HUDEP-2 (cell line): Measurements from ENCODE around the gene NQO2.

ENCODE experiments used
- DNase-seq, 76 experiments: peaks; one replicate each; lab custom pipeline; 2025; ENCODE audit not compliant: unreplicated experiment in 76 of 76; lab: John Stamatoyannopoulos, UW

Gene NQO2, protein sequence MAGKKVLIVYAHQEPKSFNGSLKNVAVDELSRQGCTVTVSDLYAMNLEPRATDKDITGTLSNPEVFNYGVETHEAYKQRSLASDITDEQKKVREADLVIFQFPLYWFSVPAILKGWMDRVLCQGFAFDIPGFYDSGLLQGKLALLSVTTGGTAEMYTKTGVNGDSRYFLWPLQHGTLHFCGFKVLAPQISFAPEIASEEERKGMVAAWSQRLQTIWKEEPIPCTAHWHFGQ

DNA sequence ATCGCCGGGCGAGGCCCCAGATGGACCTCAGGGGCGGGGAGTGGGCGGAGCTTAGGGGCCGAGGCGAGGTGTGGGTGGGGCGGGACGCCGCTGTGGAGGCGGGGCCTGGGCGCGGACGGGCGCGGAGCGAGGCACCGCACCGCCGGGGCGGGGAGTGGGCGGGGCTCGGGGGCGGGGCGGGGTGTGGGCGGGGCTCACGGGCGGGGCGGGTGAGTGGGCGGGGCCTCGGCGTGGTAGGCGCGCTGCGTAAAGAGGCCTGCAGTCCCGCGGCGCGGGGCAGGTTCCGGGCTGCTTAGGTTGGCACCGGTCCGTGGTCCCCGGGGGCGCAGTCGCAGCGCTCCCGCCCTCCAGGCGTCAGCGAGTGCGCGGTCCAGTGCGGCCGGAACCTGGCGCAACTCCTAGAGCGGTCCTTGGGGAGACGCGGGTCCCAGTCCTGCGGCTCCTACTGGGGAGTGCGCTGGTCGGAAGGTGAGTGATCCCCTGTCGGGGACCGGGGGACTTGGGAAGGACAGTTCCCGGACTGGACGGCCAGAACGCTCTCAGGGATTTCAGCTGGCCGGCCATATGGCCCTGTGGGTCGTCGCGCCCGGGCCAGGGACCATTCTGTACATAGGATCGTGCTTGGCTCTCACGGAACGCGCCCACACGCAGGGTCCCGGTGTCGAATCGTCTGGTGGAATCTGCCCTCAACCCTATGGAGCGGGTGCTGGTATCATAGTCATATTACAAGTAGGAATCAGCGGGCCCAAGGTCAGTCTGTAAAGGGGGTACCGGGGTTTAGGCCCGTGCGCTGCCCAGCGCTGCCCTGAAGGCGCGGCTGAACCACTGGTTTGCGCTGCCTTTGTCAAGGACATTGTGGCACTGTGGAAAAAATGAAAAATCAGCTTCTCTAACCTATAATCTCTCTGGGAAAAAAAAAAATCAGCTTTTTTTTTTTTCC is at the start of gene NQO2:
Gene NQO2, plus strand, starts transcription at position 277 of the 940 bp plus-strand sequence. CDS start 6,659 bp downstream, outside the sequence.
- DNase-seq: peak in 73 of 76 experiments; percentile 44 to 98 (median 91)

DNA sequence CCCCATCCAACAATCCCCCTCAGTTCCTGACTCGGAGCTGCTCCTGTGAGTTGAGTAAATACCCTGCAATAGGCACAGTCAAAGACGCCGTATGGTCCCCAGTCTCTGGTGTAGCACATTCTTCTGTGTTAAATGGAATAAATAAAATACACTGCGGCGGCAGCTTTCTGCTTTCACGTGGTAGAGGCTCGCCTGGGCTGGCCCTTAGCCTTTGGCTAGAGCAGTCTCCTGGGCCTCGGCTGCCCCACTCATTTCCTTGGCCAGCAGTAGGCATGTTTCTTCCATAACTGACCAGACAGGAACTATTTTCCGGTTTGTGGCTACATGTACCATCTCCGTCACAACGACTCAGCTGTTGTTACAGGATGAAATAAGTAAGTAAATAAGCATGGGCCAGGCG is 49.0 kb upstream of the NQO2 start:
- DNase-seq: no peak

DNA sequence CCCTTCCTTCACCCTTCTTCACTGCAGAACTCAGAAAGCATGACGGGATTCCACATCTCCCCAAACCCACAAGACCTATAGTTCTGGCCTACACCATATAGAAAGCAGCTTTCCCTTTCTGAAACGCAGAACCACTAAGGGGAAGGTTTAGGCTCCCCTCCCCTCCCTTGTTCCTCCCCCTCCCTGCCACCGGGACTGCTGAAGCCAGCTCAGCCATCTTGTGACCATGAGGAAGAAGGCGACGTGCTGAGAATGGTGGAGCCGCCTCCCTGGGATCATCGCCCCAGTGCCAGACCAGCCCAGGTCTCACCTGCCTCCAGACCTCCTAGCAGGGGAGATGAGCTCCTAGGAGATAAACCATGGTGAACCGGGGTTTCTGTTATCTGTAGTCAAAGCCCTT is 48.0 kb upstream of the NQO2 start:
- no peak for DNase-seq

DNA sequence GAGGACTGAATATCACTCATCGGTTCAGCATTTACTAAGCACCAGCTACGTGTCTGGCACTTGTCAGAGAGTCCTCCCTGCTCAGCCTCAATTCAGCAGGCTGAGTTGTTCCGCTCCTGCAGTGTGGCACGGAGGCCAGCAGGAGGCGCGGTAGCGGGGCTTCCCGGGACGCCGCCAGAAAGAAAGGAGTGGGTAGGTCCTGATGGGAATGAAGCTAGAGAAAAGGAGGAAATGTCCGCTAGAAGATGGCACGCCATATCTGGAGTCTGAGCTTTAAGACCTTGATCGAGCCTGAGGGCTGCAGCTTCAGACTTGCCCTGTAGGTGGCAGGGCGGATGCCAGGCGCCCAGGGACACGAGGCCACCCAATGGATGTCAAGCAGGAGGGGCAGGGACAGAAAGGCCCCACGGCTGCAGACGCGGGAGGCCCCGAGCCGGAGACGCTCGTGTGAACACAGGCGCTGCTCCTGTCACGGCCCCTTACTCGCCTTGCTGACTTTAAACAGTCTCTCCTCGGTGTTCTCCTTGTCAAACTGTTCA is 47.1 kb upstream of the NQO2 start:
- peak in 64 of 76 experiments; percentile 13 to 75 (median 50) for DNase-seq

DNA sequence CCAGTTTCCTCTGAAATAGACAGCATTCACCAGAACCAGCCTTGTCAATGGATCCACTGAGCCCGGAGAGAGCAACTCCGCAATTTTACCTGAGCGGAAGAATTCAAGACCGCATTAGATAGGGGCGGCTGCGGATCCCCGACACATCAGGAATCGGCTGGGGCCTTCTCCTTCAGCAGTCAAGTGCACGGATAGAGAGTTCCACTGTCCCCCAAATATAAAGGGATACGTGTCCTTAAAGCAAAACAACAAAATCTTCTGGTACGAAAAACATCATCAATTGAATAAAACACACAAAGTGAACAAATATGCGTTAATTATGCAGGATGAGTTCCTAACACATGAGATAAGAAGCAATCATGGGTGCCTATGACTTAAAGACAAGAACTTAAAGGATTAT is 46.6 kb upstream of the NQO2 start:
- no peak for DNase-seq

DNA sequence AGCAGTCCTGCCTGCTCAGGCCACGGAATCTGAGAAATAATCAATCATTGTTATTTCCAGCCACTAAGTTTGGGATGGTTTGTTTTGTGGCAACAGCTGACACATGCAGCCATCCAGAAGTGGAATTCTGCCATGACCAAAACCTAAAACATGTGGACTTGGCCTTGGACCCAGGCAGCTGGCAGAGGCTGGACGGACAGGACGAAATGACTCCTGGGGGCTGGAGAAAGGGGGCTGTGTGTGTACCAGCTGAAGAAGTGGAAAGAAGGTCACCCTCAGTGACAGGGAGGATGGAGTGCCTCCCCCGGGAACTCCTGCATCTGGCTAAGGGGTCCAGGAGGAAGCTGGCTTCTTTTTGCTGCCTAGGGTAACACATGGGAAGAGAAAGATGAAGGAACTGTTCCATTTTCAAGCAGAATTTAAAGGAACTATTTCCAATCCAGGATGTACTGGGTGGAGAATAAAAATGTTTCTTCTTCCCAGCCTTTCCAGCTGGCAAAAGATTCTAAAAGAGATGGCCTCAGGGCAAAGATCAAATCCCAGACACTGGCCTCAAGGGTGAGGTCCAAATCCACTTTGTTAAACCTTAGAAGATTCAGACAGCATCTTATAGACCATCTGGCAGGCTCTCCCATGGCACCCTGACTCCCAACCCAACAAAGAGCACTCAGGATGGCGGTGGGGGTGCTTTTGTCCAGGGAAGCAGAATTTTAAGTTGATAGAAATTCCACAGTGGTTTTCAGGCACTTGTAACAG is 42.6 kb upstream of the NQO2 start:
- no peak for DNase-seq

DNA sequence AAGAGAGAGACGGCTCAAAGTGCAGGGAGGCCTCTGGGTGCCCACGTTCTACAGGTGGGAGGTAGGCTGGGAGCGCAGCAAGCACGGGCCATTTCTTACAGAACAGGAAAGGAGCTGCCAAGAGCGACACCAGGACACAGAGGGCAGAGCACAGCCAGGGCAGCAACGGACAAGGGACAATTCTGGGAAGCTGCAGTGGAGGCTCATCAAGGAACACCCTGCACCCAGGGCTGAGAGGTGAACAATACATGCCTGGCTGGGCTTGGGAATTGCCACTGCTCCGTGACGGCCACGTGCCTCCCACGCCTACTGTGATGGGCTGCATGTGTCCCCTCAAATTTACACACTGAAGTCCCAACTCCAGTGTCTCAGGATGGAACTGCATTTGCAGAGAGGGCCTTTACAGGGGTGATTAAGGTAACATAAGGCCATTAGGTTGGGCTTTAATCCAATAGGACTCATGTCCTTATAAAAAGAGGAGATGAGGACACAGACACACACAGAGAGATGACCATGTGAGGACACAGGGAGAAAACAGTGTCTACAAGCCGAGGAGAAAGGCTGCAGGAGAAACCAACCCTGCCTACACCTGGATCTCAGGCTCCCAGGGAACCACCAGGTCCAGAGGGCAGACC is 41.9 kb upstream of the NQO2 start:
- DNase-seq: no peak

DNA sequence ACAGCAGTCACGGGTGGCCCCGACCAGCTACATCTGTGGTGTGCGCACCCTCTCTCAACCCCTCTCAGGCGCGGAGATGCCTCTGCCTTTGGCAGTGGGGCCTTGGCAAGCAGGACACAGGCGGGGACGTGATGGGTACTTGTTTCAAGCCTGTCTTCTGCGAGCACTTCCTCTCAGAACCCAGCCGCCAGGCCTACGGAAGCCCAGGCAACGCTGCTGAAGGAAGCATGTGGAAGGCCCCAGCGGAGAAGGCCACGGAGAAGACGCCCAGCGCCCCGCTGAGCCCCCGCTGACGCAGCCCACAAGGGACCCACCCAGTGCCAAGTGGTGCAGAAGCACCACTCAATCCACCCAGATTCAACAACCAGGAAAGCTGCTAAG is 41.4 kb upstream of the NQO2 start:
- no peak for DNase-seq

DNA sequence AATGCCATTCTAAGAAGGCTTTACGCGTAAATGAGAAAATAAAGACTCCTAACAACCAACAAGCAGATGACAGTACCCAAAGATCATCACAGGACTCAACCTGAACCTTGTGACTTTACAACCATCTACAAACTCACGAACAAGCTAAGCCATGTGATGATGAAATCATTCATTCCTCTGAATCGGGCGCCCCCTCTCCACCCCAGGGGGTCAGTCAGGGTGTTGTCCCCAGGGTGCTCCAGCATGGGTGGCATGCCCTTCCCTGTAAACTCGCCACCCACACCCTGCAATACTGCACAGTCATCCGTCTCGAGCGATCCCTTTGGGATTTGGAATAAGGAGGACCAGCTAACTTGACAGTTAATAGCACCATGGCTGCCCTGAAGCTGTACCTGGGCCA is 40.9 kb upstream of the NQO2 start:
- no peak for DNase-seq

DNA sequence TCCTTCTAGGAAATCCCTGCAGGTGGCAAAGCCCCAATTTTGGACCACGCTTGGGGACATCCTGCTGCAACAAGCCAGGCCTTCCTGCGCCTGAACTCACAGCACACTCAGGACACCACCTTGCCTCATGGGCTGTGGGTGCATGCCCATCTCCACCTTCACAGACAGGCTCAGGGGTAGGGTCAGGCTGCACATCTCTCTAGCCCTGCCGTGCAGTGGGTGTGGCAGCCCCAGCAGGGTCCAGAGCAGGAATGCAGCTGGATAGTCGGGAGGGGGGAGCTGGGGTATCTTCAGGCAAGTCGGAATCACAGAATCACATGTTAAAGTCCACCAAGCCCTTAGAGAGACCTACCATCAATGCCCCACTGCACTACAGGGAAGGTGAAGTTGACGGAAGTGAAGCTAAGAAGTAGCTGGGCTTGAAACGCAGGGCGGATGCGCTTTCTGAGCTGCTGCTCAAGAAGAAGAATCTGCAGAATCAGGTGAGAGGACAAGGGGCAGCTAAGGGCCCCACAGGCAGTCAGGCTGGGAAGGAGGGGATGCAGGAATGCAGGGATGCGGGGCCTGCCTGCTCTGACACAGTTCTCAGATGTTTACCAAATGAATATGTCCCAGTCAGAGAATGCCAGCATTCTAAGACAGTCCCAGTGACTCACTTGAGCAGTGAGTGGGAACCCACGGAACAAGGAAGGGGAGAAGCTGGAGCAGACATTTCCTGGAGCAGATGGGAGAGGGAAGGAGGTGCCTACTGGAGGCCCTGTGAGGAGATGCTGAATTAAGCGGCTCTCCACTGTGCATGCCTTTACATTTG is 39.6 kb upstream of the NQO2 start:
- no peak for DNase-seq

DNA sequence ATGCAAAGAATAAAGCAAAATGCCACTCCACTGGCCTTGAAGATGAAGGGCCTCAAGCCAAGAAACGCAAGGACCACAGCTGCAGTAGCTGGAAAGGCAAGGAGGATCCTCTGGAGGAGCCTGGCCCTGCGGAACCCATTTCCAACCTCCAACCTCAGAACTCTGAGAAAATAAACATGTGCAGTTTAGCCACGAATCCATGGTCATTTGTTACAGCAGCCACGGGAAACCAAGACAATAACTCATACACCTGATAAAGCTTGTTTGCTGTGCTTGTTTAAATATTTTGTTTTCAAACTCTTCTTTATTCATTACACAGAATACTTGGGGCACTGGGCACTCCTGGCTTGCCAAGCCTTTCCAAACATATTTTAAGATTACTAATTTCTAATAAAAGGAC is 38.8 kb upstream of the NQO2 start:
- no peak for DNase-seq

DNA sequence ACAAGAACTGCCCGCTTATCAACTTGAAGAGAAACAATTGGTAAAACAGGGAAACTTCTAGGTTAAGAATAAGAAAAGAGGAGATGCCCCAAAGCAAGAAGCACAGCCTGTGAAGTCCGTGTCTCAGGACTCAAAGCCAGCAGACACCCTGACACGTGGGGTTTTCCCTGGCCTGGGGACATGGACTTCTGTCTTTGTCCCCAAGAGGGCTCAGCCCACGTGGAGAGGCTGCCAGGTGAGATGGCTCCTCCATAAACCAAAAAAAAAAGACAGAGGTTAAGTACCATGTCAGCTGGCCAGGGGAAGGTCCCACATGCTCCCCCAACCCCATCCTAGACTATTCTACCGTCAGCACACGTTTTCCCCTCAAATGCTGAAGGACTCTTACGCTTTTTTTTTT is 38.2 kb upstream of the NQO2 start:
- DNase-seq: no peak

DNA sequence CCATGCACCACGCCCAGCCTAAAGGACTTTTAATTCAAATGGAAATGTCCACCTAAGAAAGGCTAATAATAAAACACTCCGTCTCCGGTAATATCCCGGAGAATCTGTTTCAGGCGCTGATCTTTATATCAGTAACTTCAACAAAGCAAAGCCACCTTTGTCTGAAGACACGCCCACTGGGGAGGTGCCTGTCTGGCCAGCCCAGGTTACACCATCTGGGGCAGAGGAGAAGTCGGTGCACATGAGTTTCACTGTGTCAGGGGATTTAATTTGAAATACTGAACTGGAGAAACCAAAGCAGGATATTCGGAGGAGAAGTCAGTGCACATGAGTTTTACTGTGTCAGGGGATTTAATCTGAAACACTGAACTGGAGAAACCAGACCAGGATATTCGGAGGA is 37.7 kb upstream of the NQO2 start:
- no peak for DNase-seq

DNA sequence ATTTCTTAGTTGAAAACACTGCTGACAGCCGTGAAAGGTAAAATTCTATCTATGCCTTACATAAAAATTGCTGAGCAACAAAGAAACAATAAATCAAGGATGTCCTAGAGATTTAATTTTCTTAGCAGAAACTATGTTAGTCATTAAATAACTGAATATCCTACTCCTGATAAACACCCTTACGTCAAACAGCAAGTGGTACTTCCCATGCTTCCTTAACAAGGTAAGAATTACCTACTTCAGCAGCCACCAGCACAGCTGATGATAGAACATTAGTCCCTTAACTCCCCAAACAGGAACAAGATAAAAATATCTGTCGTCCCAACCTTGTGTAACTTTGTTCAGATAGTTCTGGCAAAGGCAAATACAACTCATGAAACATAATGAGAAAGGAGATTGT is 37.1 kb upstream of the NQO2 start:
- DNase-seq: no peak

DNA sequence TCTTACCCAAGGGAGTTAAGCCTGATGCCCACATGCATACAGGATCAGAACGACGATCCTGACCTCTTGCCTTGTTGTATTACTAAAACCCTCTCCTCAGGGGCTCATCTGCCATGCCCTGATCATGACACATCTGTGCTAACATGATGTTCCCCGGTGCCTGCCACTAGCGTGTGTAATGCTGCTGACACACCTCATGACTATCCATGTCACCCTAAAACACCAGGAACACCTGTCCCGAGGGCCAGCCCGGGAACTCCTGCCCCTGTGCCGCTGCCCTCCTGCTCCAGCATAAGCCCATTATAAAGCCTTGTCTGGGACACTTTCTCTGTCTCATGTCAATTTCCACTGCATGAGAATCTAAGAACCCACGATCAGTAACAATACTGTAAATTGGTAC is 35.9 kb upstream of the NQO2 start:
- no peak for DNase-seq

DNA sequence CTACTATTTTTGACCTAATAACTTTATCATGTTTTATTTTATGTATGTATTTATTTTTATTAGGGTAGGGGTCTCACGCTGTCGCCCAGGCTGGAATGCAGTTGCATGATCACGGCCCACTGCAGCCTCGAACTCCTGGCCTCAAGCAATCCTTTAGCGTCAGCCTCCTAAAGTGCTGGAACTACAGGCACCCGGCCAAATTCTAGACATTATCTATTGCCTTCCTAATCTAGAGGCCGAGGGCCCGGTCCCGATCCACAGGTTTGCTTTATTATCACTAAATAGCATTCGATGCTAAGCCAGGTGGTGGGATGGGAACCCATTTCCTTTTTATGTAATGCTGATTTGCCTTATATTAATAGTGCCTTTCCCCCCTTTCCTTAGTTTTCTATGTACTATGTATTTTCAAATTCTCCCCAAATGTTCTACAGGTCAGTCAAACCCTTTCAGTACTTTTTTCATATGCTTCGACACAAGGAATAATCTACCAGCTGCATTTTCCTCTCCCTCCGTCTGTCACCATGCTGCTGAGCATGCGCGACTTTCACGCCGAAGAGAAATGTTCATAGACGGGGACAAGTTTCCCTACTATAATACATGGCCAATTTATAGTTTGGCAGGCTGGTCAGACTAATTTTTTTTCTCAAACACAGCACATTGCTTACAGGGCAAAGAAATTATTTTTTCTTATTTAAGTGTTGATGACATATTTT is 34.7 kb upstream of the NQO2 start:
- no peak for DNase-seq

DNA sequence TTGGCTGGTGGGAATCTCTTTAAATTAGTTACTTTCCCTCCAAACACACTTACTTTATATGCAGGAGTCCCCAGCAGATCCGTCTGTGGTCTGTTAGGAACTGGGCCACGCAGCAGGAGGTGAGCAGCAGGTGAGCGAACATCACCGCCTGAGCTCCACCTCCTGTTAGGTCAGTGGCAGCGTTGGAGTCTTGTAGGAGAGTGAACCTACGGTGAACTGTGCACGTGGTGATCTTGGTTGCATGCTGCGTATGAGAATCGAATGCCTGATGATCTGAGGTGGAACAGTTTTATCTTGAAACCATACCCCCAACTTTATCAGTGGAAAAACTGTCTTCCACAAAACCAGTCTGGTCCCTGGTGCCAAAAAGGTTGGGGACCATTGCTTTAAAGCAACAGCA is 33.3 kb upstream of the NQO2 start:
- DNase-seq: no peak

DNA sequence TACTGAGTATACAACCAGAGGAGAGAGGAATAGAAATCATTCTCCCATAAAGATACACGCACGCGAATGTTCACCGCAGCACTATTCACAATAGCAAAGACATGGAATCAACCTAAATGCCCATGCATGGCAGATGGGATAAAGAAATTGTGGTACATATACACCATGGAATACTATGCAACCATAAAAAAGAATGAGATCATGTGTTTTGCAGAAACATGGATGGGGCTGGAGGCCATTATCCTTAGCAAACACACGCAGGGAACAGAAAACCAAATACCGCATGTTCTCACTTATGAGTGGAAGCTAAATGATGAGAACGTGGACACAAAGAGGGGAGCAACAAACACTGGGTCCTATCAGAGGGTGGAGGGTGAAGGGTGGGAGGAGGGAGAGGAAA is 31.8 kb upstream of the NQO2 start:
- DNase-seq: no peak

DNA sequence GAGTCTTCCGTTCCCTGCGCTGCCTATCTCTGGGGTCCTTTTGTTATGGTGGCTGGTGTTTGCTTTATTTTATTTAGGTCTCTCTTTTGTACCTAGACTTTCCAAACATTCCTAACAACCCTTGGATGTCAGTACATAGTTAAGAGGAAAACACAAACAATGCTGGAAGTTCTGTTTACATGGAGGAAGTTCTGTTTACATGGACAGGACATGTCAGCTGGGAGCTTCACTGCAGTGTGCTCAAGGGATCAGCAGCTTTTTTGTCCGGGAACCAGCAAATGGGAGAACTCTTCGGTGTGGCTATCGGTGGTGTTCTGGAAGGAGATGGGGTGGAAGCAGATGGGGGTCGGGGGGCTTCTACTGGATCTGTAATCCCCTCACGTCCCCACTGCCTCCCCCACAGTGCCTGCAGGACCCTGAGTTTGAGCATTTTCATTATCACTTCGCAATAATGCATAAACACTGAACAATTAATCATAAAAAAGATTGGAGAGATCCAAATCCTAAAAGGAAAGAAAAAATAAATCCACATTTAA is 31.0 kb upstream of the NQO2 start:
- DNase-seq: no peak
